ENCODE data around the gene JMJD6. TPM values are rescaled to one million over a fixed set of nuclear protein-coding genes. Genes with fewer than 3 reads are reported as not detected.
A peak's percentile ranks its signal among the peaks of the same experiment; 100 is the strongest.

JMJD6 gene
- total and polyA plus RNA-seq, 9 of the 15 experiments (the other 6 are each of a cell fraction or from before 2014, with no cell fraction given) = 2.5 to 52.3 (median 36.3) TPM

DNA sequence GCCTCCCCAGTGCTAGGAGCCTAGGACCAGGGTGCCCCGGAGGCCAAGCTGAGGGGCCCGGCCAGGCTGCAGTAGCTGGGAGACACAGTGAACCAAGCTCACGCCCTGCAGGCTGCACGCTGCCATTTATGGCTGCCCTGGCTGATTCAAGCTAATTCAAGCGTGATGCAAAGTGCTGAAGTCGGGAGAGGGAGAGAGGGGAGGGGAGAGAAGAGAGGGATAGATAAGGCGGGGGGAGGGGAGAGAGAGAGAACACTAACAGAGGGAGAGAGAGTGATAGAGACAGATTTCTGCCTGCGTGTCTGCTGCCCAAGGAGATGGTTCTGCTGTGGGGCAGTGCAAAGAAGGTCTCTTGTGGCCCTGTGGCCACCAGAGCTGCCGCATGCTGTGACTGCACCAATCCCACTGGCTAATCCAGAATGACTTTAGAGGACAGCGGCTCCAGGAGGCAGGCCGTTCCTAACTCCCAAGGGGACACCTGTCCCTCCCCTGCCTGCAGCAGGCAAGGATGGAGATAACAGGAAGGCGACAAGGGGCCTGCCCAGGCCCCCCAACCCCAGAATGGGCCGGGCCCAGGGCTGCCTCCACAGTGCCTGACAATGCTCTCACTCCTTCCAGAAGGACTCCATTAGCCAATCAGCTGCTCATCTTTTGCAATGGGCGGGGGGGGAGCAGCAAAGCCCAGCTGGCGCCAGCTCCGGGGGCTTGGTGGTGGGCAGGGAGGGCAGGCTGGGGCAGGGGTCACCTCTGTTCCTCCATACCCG lies 28.5 kb downstream of the JMJD6 start (continued):
- TF ChIP-seq ZNF146 (CRISPR knock-in tag; IDR thresholded peaks at IDR 0.05; ENCODE audit: unreplicated experiment) (no peak), TRIM28 (IDR thresholded peaks at IDR 0.05) (no peak), PTBP1 (IDR thresholded peaks at IDR 0.05; ENCODE audit: low read depth, low read length) (no peak), ZBTB17 (CRISPR knock-in tag; IDR thresholded peaks at IDR 0.05) (no peak), NR2C2 (CRISPR knock-in tag; IDR thresholded peaks at IDR 0.05) (no peak), NR2C2 (tag; IDR thresholded peaks at IDR 0.05) (no peak; the same call in 1 of the 2 replicates), RCOR1 (IDR thresholded peaks at IDR 0.05; ENCODE audit: borderline replicate concordance in 1 of 2, low read depth in 2 of 2, low read length in 2 of 2) (peak in 1 of 2 experiments; percentile 96; a peak in 2 of 4 replicates), JUND (IDR thresholded peaks at IDR 0.05; ENCODE audit: borderline replicate concordance, low read depth, low read length) (peak; percentile 57), JUND (tag; IDR thresholded peaks at IDR 0.05; ENCODE audit: borderline replicate concordance, low read depth, low read length) (peak; percentile 38; the same call in 1 of the 3 replicates), SUPT5H (IDR thresholded peaks at IDR 0.05) (no peak), THRAP3 (IDR thresholded peaks at IDR 0.05; ENCODE audit: borderline replicate concordance) (no peak), NBN (IDR thresholded peaks at IDR 0.05; ENCODE audit: low read depth) (peak; percentile 95), SP1 (CRISPR knock-in tag; IDR thresholded peaks at IDR 0.05) (no peak), MEF2A (IDR thresholded peaks at IDR 0.05; ENCODE audit: control insufficient read depth, low read depth, low read length) (no peak), ZNF695 (CRISPR knock-in tag; IDR thresholded peaks at IDR 0.05) (no peak), ERF (CRISPR knock-in tag; IDR thresholded peaks at IDR 0.05) (no peak), CBFA2T3 (IDR thresholded peaks at IDR 0.05) (peak; percentile 84), RBM34 (IDR thresholded peaks at IDR 0.05; ENCODE audit: borderline replicate concordance, insufficient read depth, low read length) (no peak), ZC3H11A (IDR thresholded peaks at IDR 0.05; ENCODE audit: low read depth, low read length) (no peak), ETV6 (IDR thresholded peaks at IDR 0.05; ENCODE audit: borderline replicate concordance in 1 of 2, low read depth in 2 of 2, low read length in 1 of 2) (no peak), ETV6 (CRISPR knock-in tag; IDR thresholded peaks at IDR 0.05; ENCODE audit: borderline replicate concordance) (no peak), NCOR1 (IDR thresholded peaks at IDR 0.05) (no peak; the same call in 1 of the 2 replicates), CEBPB (tag; IDR thresholded peaks at IDR 0.05) (no peak)
- TF ChIP-seq, protein P1, sequence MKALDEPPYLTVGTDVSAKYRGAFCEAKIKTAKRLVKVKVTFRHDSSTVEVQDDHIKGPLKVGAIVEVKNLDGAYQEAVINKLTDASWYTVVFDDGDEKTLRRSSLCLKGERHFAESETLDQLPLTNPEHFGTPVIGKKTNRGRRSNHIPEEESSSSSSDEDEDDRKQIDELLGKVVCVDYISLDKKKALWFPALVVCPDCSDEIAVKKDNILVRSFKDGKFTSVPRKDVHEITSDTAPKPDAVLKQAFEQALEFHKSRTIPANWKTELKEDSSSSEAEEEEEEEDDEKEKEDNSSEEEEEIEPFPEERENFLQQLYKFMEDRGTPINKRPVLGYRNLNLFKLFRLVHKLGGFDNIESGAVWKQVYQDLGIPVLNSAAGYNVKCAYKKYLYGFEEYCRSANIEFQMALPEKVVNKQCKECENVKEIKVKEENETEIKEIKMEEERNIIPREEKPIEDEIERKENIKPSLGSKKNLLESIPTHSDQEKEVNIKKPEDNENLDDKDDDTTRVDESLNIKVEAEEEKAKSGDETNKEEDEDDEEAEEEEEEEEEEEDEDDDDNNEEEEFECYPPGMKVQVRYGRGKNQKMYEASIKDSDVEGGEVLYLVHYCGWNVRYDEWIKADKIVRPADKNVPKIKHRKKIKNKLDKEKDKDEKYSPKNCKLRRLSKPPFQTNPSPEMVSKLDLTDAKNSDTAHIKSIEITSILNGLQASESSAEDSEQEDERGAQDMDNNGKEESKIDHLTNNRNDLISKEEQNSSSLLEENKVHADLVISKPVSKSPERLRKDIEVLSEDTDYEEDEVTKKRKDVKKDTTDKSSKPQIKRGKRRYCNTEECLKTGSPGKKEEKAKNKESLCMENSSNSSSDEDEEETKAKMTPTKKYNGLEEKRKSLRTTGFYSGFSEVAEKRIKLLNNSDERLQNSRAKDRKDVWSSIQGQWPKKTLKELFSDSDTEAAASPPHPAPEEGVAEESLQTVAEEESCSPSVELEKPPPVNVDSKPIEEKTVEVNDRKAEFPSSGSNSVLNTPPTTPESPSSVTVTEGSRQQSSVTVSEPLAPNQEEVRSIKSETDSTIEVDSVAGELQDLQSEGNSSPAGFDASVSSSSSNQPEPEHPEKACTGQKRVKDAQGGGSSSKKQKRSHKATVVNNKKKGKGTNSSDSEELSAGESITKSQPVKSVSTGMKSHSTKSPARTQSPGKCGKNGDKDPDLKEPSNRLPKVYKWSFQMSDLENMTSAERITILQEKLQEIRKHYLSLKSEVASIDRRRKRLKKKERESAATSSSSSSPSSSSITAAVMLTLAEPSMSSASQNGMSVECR (CRISPR knock-in tag; IDR thresholded peaks at IDR 0.05) = no peak
- TF ChIP-seq, protein P2, sequence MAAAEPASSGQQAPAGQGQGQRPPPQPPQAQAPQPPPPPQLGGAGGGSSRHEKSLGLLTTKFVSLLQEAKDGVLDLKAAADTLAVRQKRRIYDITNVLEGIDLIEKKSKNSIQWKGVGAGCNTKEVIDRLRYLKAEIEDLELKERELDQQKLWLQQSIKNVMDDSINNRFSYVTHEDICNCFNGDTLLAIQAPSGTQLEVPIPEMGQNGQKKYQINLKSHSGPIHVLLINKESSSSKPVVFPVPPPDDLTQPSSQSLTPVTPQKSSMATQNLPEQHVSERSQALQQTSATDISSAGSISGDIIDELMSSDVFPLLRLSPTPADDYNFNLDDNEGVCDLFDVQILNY (CRISPR knock-in tag; IDR thresholded peaks at IDR 0.05) = no peak
- TF ChIP-seq, protein P3, sequence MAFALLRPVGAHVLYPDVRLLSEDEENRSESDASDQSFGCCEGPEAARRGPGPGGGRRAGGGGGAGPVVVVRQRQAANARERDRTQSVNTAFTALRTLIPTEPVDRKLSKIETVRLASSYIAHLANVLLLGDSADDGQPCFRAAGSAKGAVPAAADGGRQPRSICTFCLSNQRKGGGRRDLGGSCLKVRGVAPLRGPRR (CRISPR knock-in tag; IDR thresholded peaks at IDR 0.05) = no peak
